Stimulated activated CD8-positive, alpha-beta memory T cell treated with anti-CD3 and anti-CD28 coated beads, Interleukin-15, amount 100 ng/mL, for 1 hour (primary cell): ENCODE results near the gene PANX2.
"Not testable (repeated sequence)": the region's sequence is repeated elsewhere in the genome, so short reads cannot be mapped to it uniquely, and the experiment has no call there.

Experiments
- DNase-seq: peaks from one replicate; pipeline ENCODE4 v3.0.0-alpha.2; 2020; ENCODE audit warnings: low read depth

Gene PANX2

DNA sequence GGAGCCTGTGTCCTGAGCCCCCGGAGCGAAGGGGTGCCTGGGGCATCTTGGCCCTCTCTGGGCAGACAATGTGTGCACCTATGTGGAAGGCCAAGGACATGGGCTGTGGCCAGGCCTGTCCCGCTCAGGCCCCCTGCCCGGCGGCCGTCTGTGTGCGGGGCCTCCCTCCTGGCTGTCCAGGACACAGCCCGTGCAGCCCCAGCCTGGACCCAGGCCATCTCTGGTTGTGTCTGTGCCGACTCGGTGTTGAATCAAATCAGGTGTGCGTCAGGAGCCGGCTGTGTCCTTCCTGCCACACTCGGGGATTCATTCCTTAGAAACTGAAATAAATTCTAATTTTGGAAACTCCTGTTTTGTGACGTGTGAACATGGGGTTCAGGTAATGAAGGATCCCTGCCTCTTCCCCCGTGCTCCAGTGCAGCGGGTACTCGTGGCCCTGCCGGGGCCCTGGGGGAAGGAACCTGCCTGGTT, 28.8 kb downstream of the PANX2 start:
- no peak for DNase-seq

DNA sequence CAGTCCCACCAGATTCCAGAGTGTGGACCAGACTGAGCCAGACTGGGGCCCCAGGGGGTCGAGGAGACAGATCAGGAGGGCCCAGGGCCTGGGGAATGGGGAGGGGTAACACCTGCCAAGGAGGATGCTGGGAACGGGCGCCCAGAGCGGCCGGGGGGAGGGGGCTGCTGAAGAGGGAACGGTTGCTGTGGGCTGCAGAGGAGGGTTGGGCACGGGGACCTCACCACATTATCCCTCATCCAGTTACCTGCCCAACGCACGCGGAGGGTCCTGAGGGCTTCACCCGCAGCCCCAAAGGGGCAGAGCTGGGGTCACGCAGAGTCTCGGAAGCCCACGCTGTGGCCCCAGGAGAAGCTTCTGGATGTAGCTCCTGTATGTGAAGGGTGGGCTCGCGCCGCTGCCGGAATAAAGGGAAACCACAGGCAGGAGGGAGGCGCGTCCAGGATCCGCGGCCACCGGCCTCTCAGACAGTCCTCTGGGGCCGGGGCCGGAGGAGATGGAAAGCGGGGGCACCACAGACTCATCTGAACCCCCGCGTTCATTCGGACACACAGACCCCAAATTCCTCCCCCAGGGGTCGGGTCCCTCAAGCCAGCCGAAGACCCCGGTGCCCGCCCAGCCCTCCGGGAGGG, 29.4 kb downstream of the PANX2 start:
- DNase-seq, result no peak

DNA sequence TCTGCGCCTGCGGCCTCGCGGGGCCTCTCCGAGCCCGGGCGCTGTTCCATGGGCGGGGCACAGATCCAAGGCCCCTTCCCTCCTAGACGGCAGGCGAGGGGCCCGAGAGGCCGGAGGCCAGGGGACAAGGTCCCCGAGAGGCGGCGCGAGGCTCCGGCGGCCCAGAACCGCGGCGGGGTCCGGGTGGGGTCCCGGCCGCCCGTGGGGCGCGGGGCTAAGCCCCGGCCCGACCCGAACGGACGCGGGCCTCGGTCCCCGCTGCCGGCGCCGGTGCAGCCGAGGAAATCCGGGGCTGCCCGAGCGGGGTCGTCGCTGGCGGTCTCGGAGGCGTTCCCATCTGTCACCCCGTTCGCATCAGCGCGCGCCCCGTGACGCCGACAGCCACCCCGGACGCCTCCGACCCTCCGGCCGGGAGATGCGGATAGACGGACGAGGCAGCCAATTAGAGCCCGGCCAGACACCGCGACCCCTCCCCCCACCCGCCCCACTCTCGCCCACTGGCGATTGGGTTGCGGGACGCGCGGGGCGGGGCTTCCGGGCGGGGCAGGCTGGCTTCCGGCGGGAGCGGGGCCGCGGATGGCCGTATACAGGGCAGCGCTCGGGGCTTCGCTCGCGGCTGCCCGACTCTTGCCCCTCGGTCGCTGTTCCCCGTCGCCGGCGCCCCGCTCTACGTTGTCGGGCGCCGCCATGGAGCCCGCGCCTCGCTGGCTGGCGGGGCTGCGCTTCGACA, 30.1 kb downstream of the PANX2 start, which contains the start of gene SELENOO:
SELENOO (plus strand) TSS at position 551 of the 730 bp plus-strand sequence; CDS start at position 577, 26 bp downstream.
- DNase-seq, result peak; percentile 75

DNA sequence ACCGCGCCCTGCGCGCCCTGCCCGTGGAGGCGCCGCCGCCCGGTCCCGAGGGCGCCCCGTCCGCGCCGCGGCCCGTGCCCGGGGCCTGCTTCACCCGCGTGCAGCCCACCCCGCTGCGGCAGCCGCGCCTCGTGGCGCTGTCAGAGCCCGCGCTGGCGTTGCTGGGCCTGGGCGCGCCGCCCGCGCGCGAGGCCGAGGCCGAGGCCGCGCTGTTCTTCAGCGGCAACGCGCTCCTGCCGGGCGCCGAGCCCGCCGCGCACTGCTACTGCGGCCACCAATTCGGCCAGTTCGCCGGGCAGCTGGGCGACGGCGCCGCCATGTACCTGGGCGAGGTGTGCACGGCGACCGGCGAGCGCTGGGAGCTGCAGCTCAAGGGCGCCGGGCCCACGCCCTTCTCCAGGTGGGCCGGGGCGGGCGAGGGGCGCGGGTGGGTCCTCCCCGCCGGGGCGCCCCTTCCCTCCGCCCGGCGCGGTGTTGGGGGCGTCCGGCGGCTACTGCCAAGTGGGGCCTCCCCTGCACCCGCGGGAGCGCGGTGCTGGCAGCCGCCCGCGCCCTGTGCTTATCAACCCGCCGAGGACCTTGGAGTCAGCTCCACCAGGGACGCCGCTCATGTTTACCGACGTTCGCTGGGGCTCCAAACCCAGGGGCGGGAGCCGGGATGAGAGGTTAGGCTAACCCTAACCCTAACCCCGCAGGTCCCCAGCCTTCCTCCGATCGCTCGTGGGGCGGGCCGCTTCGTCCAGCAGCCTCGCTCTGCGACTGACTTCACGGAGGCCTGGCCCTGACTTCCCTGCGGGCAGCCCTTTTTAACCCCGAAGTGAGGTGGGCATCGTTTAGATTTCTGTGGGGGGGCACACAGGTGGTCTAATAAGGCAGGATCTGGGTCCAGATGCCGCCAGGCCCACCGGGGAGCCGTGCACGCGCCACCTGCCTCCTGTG, 30.9 kb downstream of the PANX2 start:
- DNase-seq, result no peak

DNA sequence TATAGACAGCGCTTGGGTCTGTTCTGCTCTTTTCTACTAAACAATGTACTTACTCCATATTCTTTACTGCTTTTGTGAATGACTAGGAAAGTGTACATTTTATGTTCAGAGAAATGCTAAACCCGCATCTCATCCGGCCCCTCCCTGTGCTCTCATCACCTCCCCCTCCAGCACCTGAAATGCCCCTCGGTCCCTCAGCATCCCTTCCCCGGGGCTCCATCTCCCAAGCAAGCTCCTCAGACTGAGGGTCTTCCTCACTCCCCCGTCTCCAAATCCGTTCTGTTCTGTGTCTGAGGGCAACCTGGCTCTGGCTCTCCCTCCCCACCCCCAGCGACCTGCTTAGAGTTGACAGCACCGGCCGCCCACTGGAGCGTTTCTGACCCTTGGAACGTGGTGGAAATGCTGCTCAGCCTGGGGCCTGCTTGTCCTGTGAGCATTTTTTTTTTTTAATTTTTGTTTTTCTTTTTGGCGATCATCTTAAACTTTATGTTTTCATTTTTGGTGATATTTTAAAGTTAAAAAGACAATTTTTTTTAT, 31.7 kb downstream of the PANX2 start:
- DNase-seq, result no peak

DNA sequence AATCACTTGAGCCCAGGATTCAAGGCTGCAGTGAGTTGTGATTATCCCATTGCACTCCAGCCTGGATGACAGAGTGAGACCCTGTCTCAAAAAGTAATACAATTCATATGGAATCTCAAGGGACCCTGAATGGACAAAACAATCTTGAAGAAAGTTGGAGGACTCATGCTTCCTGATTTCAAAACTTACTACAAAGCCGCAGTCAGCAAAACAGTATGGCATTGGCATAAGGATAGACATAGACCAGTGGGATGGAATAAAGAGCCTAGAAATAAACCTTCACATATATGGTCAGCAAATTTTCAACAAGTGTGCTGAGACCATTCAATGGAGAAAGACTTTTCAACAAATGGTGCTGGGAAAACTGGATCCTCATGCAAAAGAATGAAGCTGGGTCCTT, 32.8 kb downstream of the PANX2 start:
- no peak for DNase-seq

DNA sequence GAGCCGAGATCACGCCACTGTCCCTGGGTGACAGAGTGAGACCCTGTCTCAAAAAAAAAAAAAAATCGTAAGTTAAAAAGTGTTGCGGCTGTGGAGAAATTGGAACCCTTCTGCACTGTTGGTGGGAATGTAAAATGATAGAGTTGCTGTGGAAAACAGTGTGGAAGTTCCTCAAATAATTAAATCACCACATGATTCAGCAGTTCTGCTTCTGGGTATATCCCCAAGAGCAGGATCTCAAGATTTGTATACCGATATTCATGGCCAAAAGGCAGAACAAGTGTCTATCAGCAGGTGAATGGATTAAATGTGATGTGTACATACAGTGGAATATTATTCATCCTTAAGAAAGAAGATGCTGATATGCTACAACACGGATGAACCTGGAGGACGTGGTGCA, 34.0 kb downstream of the PANX2 start:
- no peak for DNase-seq

DNA sequence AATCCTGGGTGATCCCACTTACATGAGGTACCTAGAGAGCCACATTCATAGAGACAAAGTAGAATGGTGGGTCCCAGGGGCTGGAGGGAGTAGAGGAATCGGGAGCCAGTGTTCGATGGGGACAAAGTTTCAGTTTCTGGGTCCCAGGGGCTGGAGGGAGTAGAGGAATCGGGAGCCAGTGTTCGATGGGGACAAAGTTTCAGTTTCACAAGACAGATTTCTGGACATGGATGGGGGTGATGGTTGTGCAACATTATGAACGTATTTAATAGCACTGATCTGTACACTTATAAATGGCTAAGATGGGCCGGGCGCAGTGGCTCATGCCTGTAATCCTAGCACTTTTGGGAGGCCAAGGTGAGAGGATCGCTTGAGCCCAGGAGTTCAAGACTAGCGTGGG, 34.5 kb downstream of the PANX2 start:
- DNase-seq, result not testable (repeated sequence)

DNA sequence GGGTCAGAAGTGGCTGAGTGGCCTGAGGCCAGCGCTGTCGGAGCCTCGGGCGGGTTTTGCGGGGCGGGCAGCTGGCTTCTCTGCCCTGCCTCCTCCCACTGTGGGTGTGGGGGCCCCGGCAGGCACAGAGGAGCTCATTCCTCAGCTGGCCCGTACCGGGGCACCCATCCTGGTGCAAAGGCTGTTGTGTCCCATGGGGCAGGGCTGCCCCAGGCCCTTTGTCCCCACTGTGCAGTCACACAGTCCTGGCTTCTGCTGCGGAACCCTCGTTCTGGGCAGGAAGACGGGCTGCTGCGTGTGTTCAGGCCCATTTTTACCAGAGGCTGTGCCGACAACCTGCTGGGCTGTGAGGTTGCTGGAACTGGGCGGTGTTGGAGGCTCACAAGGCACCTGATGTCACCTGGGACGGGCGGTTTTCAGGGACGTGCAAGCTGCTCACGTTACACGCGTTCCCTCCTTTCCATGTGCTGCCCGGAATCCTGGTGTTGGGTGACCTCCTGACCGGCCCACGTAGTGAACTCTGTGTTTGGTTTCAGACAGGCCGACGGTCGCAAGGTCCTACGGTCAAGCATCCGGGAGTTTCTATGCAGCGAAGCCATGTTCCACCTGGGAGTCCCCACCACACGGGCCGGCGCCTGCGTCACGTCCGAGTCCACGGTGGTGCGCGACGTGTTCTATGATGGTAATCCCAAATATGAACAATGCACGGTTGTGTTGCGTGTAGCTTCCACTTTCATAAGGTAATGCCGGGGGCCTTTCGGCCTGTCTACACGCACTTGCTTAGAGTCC, 35.4 kb downstream of the PANX2 start:
- DNase-seq, result no peak

DNA sequence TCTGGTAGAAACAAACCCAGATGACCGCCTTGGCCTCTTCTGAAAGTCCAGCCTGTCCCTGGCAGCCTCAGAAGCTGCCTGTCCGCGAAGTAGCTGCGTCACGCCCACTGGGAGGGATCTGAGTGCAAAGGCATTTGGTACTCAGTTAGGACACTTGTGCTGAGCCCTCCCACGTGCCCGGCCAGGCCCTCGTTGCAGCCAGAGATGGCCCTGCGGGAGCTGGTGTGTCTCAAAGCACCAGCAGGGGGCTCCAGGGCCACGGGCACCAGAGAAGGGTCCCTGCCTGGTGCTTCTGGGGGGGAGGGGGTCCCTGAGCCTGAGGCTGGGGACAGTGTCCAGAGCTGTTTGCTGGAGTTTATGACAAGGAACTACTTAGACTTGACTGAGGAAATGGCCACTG, 36.1 kb downstream of the PANX2 start:
- DNase-seq, result no peak

DNA sequence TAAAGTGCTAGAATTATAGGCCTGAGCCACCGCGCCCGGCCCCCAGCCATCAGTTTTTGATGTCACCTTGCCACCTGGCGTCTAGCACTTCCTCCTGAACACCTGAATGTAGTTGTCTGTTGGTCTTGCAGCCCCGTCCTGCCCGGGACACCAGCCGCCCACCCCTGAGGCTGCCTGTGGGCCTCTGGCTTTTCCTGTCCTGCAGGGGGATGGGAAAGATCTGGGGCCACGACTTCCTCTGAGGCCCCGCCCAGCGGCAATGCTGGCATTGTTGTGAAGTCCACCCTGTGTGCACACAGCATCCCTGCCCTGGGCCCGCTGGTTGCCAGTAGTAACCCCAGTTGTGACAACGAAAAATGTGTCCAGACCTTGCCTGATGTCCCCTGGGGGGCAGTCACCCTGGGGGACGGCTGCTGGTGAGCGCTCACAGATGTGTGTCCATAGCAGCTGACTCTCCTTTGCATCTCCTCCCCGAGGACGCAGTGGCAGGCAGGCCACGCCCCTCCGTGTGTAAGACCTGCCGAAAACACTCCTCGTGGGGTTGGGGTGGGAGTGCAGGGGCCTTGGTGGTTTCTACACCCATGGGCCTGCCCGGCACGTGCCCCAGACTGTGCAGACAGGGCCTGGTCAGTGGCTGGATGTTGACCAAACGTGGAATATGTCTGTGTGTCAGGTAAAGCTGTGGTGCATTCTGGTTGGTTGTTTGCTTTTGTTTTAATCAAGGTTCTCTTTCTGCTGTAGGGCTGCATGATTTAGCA, 37.0 kb downstream of the PANX2 start:
- no peak for DNase-seq

DNA sequence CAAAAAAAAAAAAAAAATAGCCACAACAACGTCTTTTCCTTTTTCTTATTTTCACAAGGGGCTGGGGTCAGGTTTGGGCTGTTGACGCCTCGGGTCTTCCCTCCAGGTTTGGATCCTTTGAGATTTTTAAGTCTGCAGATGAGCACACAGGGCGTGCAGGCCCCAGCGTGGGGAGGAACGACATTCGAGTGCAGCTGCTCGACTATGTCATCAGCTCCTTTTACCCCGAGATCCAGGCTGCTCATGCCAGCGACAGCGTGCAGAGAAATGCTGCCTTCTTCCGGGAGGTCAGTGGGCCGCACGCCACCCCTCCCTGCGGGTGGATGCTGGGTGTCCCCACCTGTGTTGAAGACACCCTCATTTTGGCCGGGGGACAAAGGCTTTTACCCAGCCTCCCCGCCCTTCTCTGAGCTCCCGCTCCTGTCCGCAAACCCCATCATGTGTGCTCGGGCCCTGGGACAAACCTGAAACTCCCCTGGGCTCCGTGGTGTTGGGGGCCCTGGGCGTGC, 38.0 kb downstream of the PANX2 start:
- no peak for DNase-seq

DNA sequence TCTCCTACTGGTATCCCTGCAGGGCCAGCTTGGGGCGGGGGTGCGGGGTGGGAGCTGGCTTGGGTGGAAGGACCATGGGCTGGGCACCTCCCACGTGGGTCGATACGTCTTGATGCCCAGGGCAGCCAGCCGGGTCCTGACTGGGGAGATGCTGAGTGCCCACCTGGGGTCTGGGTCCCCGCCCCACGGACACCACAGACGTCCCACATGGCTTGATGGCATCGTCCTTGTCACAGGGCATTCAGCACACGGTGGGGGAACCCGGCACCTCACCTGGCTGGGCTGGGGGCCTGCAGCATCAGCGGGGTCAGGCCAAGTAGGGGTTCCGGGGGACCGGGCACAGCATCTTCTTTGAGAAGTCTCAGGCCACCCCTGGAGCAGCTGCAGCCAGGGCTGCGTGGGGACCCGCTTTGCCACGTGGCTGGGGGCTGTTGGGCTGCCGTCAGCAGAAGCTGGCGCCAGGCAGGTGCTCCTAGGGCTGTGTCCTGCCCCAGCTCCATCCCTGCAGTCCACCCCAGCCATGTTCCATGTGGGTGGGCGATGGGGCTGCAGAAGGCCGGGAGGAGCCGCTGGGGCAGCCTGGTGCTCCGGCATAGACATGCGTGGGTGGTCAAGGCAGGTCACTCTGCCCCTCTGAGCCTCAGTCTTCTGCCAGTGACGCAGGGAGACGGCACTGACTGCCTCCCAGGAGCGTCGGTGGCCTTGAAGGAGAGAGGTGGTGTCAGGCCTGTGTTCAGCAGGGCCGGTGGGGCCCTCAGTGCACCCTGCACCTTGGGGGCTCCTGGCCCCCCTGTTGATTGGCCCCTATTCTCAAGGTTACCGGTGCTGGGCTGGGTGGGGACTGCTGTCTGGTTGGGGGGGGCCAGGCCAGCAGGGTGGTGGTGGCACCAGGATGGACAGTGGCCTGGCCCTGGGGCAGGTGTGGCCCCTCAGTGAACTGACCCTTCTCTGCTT, 38.7 kb downstream of the PANX2 start:
- no peak for DNase-seq

DNA sequence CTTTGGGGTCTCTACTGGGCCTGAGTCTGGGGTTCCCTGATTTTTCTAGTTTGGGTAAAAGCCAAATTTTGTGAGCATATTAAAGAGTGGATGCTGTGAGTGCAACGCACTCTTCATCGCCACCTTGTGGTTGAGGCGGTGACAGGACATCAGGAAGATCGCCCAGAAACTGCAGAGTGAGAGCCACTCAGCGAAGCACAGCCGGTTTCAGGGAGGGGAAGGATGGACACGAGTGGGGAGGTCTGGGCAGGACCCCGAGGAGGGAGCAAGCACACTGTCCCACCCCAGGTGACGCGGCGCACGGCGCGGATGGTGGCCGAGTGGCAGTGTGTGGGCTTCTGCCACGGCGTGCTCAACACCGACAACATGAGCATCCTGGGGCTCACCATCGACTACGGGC, 39.4 kb downstream of the PANX2 start:
- DNase-seq, result peak; percentile 33

DNA sequence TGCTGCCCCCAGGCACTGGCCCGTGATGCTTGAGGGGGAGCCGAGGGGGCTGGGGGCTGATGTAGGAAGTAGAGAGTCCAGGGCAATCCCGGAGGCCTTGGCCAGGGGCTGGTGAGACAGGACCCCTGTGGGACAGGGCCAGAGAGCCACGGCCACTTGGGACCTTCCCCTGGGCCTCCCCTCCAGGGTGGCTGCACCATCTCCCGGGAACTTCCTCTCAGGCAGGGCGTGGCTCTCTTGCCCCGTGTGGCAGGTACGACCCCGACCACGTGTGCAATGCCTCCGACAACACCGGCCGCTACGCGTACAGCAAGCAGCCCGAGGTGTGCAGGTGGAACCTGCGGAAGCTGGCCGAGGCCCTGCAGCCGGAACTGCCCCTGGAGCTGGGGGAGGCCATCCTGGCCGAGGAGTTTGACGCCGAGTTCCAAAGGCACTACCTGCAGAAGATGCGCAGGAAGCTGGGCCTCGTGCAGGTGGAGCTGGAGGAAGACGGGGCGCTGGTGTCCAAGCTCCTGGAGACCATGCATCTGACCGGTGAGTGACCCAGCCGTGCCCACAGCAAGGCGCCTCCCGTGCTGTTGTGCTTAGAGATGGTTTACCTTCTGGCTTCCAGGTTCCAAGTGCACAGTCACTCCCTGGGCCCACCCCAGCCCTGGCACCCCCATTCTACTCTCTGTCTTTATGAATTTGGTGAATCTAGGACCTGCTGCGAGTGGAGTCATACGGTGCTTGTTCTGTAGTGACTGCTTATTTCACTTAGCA, 40.0 kb downstream of the PANX2 start:
- DNase-seq, result no peak

DNA sequence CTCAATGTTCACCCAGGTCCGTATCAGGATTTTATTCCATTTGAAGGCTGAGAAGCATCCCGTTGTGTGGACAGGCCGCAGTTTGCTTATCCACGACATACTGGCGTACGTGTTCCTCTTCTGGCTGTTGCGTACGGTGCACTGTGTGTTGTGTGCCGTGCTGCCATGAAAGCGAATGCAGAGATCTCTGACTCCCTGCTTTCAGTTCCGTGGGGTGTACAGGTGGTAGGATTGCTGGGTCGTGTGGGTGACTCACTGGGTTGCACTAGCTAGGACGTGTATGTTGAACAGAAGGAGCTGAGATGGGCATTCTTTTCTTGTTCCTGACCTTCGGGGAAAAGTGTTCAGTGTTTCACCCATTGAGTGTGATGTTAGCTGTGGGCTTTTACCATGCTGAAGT, 40.6 kb downstream of the PANX2 start:
- no peak for DNase-seq

DNA sequence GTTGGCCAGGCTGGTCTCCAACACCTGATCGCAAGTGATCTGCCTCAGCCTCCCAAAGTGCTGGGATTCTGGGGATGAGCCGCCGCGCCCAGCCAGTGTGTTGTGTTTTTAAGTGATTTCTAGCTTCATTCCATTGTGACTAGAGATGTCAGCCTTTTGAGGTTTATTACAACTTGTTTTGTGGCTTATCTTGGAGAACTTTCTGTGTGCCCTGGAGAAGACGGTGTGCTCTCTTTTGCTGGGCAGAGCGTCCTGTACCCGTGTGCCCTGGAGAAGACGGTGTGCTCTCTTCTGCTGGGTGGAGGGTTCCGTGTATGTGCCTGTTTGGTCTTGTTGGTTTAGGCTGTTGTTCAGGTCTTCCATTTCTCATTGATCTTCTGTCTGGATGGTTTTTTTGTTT, 42.7 kb downstream of the PANX2 start:
- DNase-seq, result no peak

DNA sequence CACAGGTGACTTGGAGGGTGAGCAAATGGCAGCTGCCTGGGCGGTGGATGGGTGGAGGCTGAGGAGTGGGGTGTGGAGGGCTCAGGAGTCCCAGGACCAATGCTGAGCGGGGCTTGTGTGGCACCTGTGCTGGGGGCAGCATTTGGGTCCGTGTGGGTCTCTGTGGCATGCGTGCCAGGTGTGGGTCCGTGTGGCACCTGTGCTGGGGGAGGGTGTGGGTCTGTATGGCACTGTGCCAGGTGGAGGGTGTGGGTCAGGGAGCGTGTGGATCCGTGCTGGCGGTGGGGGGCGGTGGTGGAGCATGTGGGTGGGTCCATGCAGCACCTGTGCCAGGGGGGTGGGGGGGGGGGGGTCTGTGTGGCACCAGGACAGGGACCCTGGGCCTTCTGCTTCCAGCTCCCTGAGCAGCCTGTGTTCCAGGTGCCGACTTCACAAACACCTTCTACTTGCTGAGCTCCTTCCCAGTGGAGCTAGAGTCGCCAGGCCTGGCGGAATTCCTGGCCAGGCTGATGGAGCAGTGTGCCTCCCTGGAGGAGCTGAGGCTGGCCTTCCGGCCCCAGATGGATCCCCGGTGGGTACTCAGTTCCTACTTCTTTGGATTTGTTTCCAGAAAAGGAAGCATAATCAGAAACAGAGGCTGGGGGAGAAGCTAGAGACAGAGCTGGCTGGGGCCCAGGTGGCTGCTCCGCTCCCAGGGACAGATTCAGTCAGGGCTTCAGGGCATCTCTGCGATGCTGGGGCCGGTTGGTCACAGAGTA, 44.9 kb downstream of the PANX2 start:
- DNase-seq, result no peak
